ENCODE measurements around the gene SPRY2.

DNA sequence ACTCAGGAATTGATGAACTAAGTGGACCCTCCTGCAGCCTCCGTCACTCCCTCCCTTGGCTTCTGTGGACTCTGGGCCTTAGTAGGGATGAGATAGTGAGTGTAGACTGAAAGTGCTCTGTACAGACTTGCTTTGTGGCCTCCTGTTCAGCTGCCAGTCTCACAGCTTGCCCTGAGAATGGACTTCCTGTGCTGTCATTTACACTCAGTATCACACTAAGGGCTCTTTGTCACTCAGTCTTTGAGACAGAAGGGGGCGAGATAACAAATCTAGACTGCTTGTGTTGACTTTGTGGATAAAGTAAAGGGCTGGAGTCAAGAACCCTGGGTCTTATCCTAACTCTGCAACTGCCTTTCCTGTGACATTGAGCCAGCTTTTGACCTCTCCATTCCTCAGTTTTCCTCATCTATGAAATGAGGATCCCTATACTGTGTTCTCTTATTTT, 21.0 kb upstream of the SPRY2 start:
- TF ChIP-seq, protein P1, sequence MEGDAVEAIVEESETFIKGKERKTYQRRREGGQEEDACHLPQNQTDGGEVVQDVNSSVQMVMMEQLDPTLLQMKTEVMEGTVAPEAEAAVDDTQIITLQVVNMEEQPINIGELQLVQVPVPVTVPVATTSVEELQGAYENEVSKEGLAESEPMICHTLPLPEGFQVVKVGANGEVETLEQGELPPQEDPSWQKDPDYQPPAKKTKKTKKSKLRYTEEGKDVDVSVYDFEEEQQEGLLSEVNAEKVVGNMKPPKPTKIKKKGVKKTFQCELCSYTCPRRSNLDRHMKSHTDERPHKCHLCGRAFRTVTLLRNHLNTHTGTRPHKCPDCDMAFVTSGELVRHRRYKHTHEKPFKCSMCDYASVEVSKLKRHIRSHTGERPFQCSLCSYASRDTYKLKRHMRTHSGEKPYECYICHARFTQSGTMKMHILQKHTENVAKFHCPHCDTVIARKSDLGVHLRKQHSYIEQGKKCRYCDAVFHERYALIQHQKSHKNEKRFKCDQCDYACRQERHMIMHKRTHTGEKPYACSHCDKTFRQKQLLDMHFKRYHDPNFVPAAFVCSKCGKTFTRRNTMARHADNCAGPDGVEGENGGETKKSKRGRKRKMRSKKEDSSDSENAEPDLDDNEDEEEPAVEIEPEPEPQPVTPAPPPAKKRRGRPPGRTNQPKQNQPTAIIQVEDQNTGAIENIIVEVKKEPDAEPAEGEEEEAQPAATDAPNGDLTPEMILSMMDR (conservative IDR thresholded peaks at IDR 0.05; ENCODE audit: low read depth, low read length) = no peak
- TF ChIP-seq, protein P2, sequence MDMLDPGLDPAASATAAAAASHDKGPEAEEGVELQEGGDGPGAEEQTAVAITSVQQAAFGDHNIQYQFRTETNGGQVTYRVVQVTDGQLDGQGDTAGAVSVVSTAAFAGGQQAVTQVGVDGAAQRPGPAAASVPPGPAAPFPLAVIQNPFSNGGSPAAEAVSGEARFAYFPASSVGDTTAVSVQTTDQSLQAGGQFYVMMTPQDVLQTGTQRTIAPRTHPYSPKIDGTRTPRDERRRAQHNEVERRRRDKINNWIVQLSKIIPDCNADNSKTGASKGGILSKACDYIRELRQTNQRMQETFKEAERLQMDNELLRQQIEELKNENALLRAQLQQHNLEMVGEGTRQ (IDR thresholded peaks at IDR 0.05; ENCODE audit: low read depth, low read length) = no peak
- TF ChIP-seq POLR2A (IDR thresholded peaks at IDR 0.05; ENCODE audit: low read depth, low read length) = no peak
- TF ChIP-seq BHLHE40 (IDR thresholded peaks at IDR 0.05; ENCODE audit: low read depth, low read length) = no peak
- no peak for TF ChIP-seq CHD1 (IDR thresholded peaks at IDR 0.05; ENCODE audit: low read depth, low read length)
- no peak for TF ChIP-seq FOS (IDR thresholded peaks at IDR 0.05; ENCODE audit: low read depth, low read length)
- TF ChIP-seq MXI1 (IDR thresholded peaks at IDR 0.05; ENCODE audit: borderline replicate concordance, low read depth, low read length) = no peak
- TF ChIP-seq ELK1 (IDR thresholded peaks at IDR 0.05; ENCODE audit: borderline replicate concordance, low read depth, low read length) = no peak
- TF ChIP-seq CEBPB (IDR thresholded peaks at IDR 0.05; ENCODE audit: low read depth, low read length) = no peak
- no peak for TF ChIP-seq RFX5 (IDR thresholded peaks at IDR 0.05; ENCODE audit: low read depth, low read length)
- TF ChIP-seq MAFK (IDR thresholded peaks at IDR 0.05; ENCODE audit: low read depth, low read length) = no peak
- TF ChIP-seq RAD21 (IDR thresholded peaks at IDR 0.05; ENCODE audit: low read length) = no peak
- no peak for TF ChIP-seq NFE2L2 (IDR thresholded peaks at IDR 0.05; ENCODE audit: low read depth, low read length)
- no peak for TF ChIP-seq MAZ (IDR thresholded peaks at IDR 0.05; ENCODE audit: borderline replicate concordance, low read depth, low read length)
